HepG2 (cell line): ENCODE results near the gene WDR91. TPM values are rescaled to one million over a fixed set of nuclear protein-coding genes. Genes with fewer than 3 reads are reported as not detected.
A peak's percentile ranks its signal among the peaks of the same experiment; 100 is the strongest.

Experiments used
- ARID5B ChIP-seq: IDR thresholded peaks from 2 replicates; pipeline ENCODE4 v1.4.0; 2020; ENCODE audit warnings: mild to moderate bottlenecking, missing genetic modification reagents
- CREM ChIP-seq, 2 experiments: sonication (generic) in 1 of 2; formaldehyde crosslinking in 1 of 2; IDR thresholded peaks; 2 replicates each; pipeline versions ENCODE4 v1.4.0 to v1.6.1; 2016 to 2020; ENCODE audit warnings: antibody characterized with exemption in 1 of 2, mild to moderate bottlenecking in 1 of 2, missing genetic modification reagents in 1 of 2
- E2F1 ChIP-seq: sonication (generic); formaldehyde crosslinking; IDR thresholded peaks from 2 replicates; pipeline ENCODE4 v1.5.0; 2020; ENCODE audit warnings: missing genetic modification reagents
- EHMT2 ChIP-seq: fragments of 200-600 bp; sonication (generic); IDR thresholded peaks from 2 replicates; pipeline ENCODE4 v1.7.0; 2017; ENCODE audit warnings: antibody characterized with exemption, low read depth, low read length, borderline replicate concordance
- ETV5 ChIP-seq: IDR thresholded peaks from 2 replicates; pipeline ENCODE4 v1.6.1; 2018; ENCODE audit warnings: missing biosample characterization, missing genetic modification reagents, inconsistent platforms, borderline replicate concordance
- NR2F1 ChIP-seq, 2 experiments: fragments of 450-650 bp in 1 of 2; formaldehyde crosslinking in 1 of 2; IDR thresholded peaks; 2 replicates each; pipeline versions ENCODE4 v1.5.0 to v1.6.1; 2016 to 2020; ENCODE audit warnings: mild to moderate bottlenecking in 1 of 2, missing compliant biosample characterization in 1 of 2, missing genetic modification reagents in 1 of 2, moderate library complexity in 1 of 2
- PAXIP1 ChIP-seq: sonication (generic); formaldehyde crosslinking; conservative IDR thresholded peaks from 2 replicates; pipeline ENCODE4 v1.4.0; 2020; ENCODE audit warnings: mild to moderate bottlenecking, missing genetic modification reagents, moderate library complexity
- PCBP1 ChIP-seq: fragments of 200-400 bp; formaldehyde crosslinking; IDR thresholded peaks from 2 replicates; pipeline ENCODE4 v1.6.1; 2017; ENCODE audit warnings: mild to moderate bottlenecking, low read depth, low read length, borderline replicate concordance
- RNF219 ChIP-seq: sonication (generic); formaldehyde crosslinking; IDR thresholded peaks from 2 replicates; pipeline ENCODE4 v1.5.0; 2020; ENCODE audit warnings: mild to moderate bottlenecking, missing genetic modification reagents
- ZBTB20 ChIP-seq: sonication (generic); formaldehyde crosslinking; IDR thresholded peaks from 2 replicates; pipeline ENCODE4 v1.8.1; 2023; ENCODE audit warnings: missing genetic modification reagents, low read depth, mild to moderate bottlenecking, borderline replicate concordance
- ZGPAT ChIP-seq: IDR thresholded peaks from 2 replicates; pipeline ENCODE4 v1.6.1; 2016; ENCODE audit warnings: mild to moderate bottlenecking
- ZXDC ChIP-seq: sonication (generic); formaldehyde crosslinking; IDR thresholded peaks from 2 replicates; pipeline ENCODE4 v1.5.0; 2020; ENCODE audit warnings: mild to moderate bottlenecking, missing genetic modification reagents
- polyA plus RNA-seq, 8 experiments: library from polyadenylated mRNA; depleted of rRNA in 3 of 8; stranded (reverse) in 7 of 8; unstranded in 1 of 8; fragments of >200 nt; fragmentation: Illumina TruSeq in 4 of 8; extraction: Trizol in 4 of 8; gene quantifications; 2 replicates each; pipeline versions ENCODE4 v1.2.1 to v1.2.3, GENCODE V29; 2011 to 2016; ENCODE audit warnings: low read depth in 4 of 8, missing spikeins in 1 of 8, mixed read lengths in 1 of 8; ENCODE audit not compliant: insufficient read depth in 1 of 8
- total RNA-seq, 5 experiments: library from RNA; depleted of rRNA; stranded (reverse); fragments of >200 nt; fragmentation: Illumina TruSeq; extraction: Trizol; gene quantifications; 2 replicates each; pipeline ENCODE4 v1.2.3, GENCODE V29; 2016; ENCODE audit warnings: low read depth in 1 of 5

WDR91 gene
- total and polyA plus RNA-seq, 2 of the 13 experiments (the other 11 are each of a cell fraction or from before 2014, with no cell fraction given): 11.6 to 12.1 TPM

GRCh38 chr7:135257790-135258189 lies 46.5 kb upstream of the WDR91 start (continued):
- TF ChIP-seq ARID5B (peak; percentile 90), ZBTB20 (CRISPR knock-in tag) (peak; percentile 48; the same call in 1 of the 2 replicates), E2F1 (no peak), PCBP1 (no peak), ETV5 (CRISPR knock-in tag) (no peak), ZXDC (CRISPR knock-in tag) (no peak), RNF219 (no peak), ZGPAT (CRISPR knock-in tag) (peak; percentile 50; the same call in 1 of the 2 replicates), CREM (IDR thresholded peaks at IDR 0.05) (0 out of 2 replicates have a peak, but pooled peaks have one; percentile 20), CREM (CRISPR knock-in tag; IDR thresholded peaks at IDR 0.05) (no peak), EHMT2 (peak; percentile 73; the same call in 1 of the 2 replicates), PAXIP1 (CRISPR knock-in tag) (peak; percentile 77), NR2F1 (CRISPR knock-in tag; IDR thresholded peaks at IDR 0.05) (peak in 1 of 2 experiments; percentile 65; a peak in 2 of 4 replicates)
